GM23338 (cell line): ENCODE measurements around the gene GRIN2D.

Experiments
- EZH2 ChIP-seq: fragments of 200-600 bp; sonication (generic); IDR thresholded peaks from one replicate; pipeline ENCODE4 v1.8.0; 2017; ENCODE audit warnings: antibody characterized with exemption, mild to moderate bottlenecking, low read depth; ENCODE audit not compliant: unreplicated experiment
- EZH2phosphoT487 ChIP-seq: fragments of 200-600 bp; sonication (generic); IDR thresholded peaks from one replicate; pipeline ENCODE4 v1.8.1; 2018; ENCODE audit warnings: antibody characterized with exemption; ENCODE audit not compliant: unreplicated experiment
- JUNB ChIP-seq: IDR thresholded peaks from one replicate; pipeline ENCODE4 v1.6.1; 2016; ENCODE audit warnings: antibody characterized with exemption; ENCODE audit not compliant: unreplicated experiment
- NANOG ChIP-seq: IDR thresholded peaks from 2 replicates; pipeline ENCODE4 v1.6.1; 2016; ENCODE audit warnings: antibody characterized with exemption, borderline replicate concordance
- POLR2AphosphoS5 ChIP-seq: IDR thresholded peaks from 2 replicates; pipeline ENCODE4 v1.6.1; 2016; ENCODE audit warnings: antibody characterized with exemption, low read depth
- STAT1 ChIP-seq: IDR thresholded peaks from one replicate; pipeline ENCODE4 v1.6.1; 2016; ENCODE audit warnings: antibody characterized with exemption; ENCODE audit not compliant: unreplicated experiment
- TF ChIP-seq, protein P1 (sequence below), 2 experiments: fragments of 200-600 bp in 1 of 2; sonication (generic) in 1 of 2; conservative IDR thresholded peaks; 2 replicates each; pipeline versions ENCODE4 v1.5.1 to v1.6.1; 2016 to 2017; ENCODE audit warnings: antibody characterized with exemption in 2 of 2, low read depth in 2 of 2, mild to moderate bottlenecking in 2 of 2, moderate library complexity in 1 of 2

DNA sequence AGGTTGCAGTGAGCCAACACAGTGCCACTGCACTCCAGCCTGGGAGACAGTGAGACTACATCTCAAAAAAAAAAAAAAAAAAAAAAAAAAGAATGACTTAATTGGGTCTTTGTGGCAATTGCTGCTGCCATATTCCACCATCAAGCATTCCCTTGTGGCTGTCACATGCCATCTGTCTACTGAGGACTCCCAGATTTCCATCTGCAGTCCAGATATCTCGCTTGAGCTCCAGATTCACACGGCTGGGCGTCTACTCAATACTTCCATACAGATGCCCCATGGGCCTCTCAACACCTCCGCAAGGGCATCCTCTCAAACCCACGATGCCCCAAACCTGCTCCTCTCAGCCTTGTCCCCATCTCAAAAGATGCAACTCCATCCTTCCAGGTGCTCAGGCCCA, 42.6 kb upstream of the GRIN2D start:
- TF ChIP-seq, protein P1, sequence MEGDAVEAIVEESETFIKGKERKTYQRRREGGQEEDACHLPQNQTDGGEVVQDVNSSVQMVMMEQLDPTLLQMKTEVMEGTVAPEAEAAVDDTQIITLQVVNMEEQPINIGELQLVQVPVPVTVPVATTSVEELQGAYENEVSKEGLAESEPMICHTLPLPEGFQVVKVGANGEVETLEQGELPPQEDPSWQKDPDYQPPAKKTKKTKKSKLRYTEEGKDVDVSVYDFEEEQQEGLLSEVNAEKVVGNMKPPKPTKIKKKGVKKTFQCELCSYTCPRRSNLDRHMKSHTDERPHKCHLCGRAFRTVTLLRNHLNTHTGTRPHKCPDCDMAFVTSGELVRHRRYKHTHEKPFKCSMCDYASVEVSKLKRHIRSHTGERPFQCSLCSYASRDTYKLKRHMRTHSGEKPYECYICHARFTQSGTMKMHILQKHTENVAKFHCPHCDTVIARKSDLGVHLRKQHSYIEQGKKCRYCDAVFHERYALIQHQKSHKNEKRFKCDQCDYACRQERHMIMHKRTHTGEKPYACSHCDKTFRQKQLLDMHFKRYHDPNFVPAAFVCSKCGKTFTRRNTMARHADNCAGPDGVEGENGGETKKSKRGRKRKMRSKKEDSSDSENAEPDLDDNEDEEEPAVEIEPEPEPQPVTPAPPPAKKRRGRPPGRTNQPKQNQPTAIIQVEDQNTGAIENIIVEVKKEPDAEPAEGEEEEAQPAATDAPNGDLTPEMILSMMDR (conservative IDR thresholded peaks at IDR 0.05; ENCODE audit: low read depth in 2 of 2): no peak
- no peak for TF ChIP-seq JUNB
- no peak for TF ChIP-seq EZH2phosphoT487
- no peak for TF ChIP-seq POLR2AphosphoS5
- TF ChIP-seq STAT1: no peak
- no peak for TF ChIP-seq NANOG
- TF ChIP-seq EZH2: no peak
